ENCODE results near the gene THTPA. TPM values are rescaled to one million over a fixed set of nuclear protein-coding genes. Genes with fewer than 3 reads are reported as not detected.
A peak's percentile ranks its signal among the peaks of the same experiment; 100 is the strongest.

THTPA gene
- 11.2 TPM for polyA plus RNA-seq (2012; ENCODE audit: insufficient read depth, insufficient read length, low read depth)

- H3K36me3 ChIP-seq = peaks cover 12% of the 10 kb centered on the region
- H3K4me1 ChIP-seq = no peaks in the 10 kb centered on the region; the same call in 1 of the 2 replicates
- no peaks in the 10 kb centered on the region for H3K27me3 ChIP-seq
- peak; percentile 95 for DNase-seq
- peak within 1 kb of the TSS; percentile 73 for H3K4me3 ChIP-seq (ENCODE audit: low read depth, low read length)
- no peak for TF ChIP-seq CTCF (IDR thresholded peaks at IDR 0.05; ENCODE audit: low read depth, low read length)
- H3K9me3 ChIP-seq = no peaks in the 10 kb centered on the region
These were observed at the start of gene THTPA for GRCh38 chr14:23555882-23556699. Gene THTPA (plus strand): TSS chr14:23556271. CDS start chr14:23556758, 487 bp downstream.

GRCh38 chr14:23512156-23512555, 43.9 kb upstream of the THTPA start:
- peaks cover 3% of the 10 kb centered on the region; the same call in 1 of the 2 replicates for H3K4me1 ChIP-seq
- no peaks in the 10 kb centered on the region for H3K27me3 ChIP-seq
- H3K9me3 ChIP-seq = no peaks in the 10 kb centered on the region
- TF ChIP-seq CTCF (IDR thresholded peaks at IDR 0.05; ENCODE audit: low read depth, low read length) = no peak
- peak overlapping the region; percentile 51 for H3K4me3 ChIP-seq (ENCODE audit: low read depth, low read length)
- DNase-seq = peak; percentile 50
- no peaks in the 10 kb centered on the region for H3K36me3 ChIP-seq

GRCh38 chr14:23513005-23513817, 42.9 kb upstream of the THTPA start:
- no peaks in the 10 kb centered on the region for H3K27me3 ChIP-seq
- H3K4me1 ChIP-seq = peaks cover 3% of the 10 kb centered on the region; the same call in 1 of the 2 replicates
- no peak for DNase-seq
- H3K4me3 ChIP-seq (ENCODE audit: low read depth, low read length) = no peak overlapping the region
- no peaks in the 10 kb centered on the region for H3K9me3 ChIP-seq
- TF ChIP-seq CTCF (IDR thresholded peaks at IDR 0.05; ENCODE audit: low read depth, low read length) = no peak
- no peaks in the 10 kb centered on the region for H3K36me3 ChIP-seq

GRCh38 chr14:23513818-23514643, 42.0 kb upstream of the THTPA start:
- Histone ChIP-seq H3K9me3 (no peaks in the 10 kb centered on the region), H3K4me3 (ENCODE audit: low read depth, low read length) (no peak overlapping the region), H3K36me3 (no peaks in the 10 kb centered on the region), H3K4me1 (peaks cover 3% of the 10 kb centered on the region; the same call in 1 of the 2 replicates), H3K27me3 (no peaks in the 10 kb centered on the region)
- no peak for TF ChIP-seq CTCF (IDR thresholded peaks at IDR 0.05; ENCODE audit: low read depth, low read length)
- DNase-seq = no peak

- Histone ChIP-seq H3K27me3 (no peaks in the 10 kb centered on the region), H3K4me1 (no peaks in the 10 kb centered on the region; the same call in 1 of the 2 replicates), H3K4me3 (ENCODE audit: low read depth, low read length) (no peak overlapping the region), H3K36me3 (no peaks in the 10 kb centered on the region), H3K9me3 (no peaks in the 10 kb centered on the region)
- no peak for DNase-seq
- TF ChIP-seq CTCF (IDR thresholded peaks at IDR 0.05; ENCODE audit: low read depth, low read length) = no peak
These were observed 41.5 kb upstream of the THTPA start for GRCh38 chr14:23514644-23514957.
